NK-92 treated with Interleukin-12 subunit alpha and Interleukin-12 subunit beta, amount 100 ng/mL, for 24 hours (cell line): ENCODE measurements around the gene NAT9.

Experiments
- DNase-seq: peaks from one replicate; lab custom pipeline; 2025; lab: John Stamatoyannopoulos, UW

Gene NAT9

GRCh38 chr17:74805591-74805991, 29.4 kb upstream of the NAT9 start:
- DNase-seq = no peak

DNA sequence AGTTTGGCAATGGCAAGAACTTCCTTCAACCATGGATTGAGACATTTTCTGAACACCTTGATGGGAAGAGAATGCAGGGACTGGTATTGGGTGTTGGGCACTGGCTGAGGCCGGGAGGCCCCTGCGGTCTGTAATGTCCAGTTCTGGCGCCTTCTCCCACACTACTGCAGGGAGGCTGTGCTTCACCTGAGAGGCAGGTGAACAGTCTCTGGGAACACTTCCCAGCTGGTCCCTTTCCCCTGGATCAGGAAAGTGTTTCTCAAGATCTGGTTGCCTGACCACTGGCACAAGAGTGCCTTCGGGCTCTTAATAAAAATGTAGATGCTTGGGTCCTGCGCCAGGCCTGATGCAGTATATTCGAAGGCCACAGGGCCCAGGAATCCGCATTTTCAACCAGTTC, 28.5 kb upstream of the NAT9 start:
- DNase-seq = no peak

DNA sequence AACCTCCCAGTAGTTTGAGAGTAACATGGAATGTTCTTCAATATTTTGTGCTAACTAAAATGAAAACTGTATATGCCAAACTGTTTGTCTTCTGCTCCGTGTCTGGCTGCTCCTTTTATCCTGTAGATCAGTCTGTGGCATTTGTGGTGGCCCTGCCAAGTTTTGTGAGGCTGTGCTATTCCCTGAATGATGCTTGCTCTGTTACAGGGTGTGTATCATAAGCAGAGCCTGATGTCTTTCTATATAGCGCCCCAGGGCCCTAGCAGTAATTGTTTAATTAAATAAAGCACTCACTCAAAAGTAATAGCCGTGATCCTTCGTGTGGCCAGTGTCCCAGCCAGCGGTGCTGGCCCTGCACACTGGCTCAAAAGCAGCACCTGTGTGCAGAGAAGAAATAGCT, 27.8 kb upstream of the NAT9 start:
- no peak for DNase-seq

- DNase-seq = no peak
These were observed 27.3 kb upstream of the NAT9 start for GRCh38 chr17:74803388-74803930.

- no peak for DNase-seq
These were observed 25.8 kb upstream of the NAT9 start for GRCh38 chr17:74801896-74802295.

- no peak for DNase-seq
These were observed 24.4 kb upstream of the NAT9 start for GRCh38 chr17:74800531-74800930.

DNA sequence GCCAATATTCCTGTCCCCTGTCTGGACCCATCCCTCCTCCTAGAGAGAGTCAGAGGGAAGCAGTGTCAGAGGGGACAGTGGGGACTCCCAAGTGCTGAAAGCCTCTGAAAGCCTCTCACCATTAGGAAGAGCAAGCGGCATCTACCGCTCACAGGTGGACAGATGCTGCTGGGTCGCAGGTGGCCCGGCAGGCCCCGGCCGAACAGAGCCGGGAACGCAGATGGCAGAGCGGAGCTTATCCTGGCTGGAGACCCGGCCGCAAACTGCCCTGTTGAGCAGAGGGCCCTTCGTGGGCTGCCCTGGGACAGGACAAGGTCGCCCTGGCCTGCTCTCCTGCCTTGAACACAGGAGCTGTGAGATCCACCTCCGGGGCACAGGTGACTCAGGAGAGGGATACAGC, 23.0 kb upstream of the NAT9 start:
- no peak for DNase-seq

DNA sequence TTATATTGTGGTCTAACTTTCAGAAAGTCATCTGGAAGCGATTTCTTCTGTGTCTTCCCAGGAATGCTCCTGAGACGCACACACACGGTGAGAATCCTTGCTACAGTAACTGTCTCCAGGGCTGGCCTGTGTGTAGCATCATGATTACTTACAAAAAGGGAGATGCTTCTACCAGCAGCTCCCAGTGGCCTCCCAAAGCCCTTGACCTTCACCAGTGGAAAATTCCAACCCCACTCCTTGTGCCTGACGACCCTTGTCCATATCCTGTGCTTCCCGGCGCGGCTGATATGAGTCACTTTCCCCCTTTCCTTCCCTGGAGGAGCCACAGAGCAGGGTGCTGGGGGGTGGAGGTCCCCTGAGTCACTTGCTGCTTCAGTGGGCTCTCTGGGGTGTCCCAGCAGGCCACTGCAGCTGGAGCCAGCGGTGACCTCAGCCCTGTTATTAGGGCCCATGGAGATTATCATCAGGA, 22.1 kb upstream of the NAT9 start:
- DNase-seq = no peak

- no peak for DNase-seq
These were observed 21.7 kb upstream of the NAT9 start for GRCh38 chr17:74797824-74798223.

DNA sequence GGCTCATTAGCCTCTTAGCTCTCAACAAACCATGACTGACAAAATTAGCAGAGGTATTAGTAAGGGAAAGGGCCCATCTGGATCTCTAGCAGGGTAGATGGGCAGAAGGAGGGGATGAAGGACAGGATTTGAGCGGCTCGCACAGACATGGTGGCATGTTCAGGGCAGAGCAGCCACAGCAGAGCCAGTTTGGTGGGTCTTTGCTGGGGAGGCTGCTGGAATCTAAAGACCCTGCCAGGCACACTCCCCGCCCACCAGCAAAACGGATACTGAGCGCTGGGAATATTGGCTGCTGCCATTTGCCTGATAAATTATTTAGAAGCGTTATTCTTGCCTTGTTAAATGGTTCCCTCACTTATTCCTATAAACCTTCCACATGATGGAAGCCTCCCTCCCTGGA, 20.7 kb upstream of the NAT9 start:
- DNase-seq = no peak

DNA sequence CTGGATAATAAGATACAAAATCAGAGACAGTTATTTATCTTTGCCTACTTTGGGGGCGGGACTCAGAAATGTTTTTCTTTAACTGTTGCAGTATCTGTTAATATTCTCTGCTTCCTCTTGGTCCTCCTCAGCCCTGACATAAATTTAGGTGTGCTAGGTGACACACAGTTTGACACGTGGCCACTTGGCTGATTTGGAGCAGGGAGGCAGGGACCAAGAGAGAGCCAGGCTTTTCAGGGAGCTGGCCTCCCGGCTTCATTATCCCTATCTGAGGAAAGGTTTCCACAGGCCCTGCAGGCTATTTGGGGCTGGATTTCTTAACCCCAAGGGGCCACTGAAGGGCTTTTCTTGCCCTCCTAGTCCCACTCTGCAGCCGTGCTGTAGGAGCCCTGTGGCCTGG, 20.1 kb upstream of the NAT9 start:
- DNase-seq = no peak

DNA sequence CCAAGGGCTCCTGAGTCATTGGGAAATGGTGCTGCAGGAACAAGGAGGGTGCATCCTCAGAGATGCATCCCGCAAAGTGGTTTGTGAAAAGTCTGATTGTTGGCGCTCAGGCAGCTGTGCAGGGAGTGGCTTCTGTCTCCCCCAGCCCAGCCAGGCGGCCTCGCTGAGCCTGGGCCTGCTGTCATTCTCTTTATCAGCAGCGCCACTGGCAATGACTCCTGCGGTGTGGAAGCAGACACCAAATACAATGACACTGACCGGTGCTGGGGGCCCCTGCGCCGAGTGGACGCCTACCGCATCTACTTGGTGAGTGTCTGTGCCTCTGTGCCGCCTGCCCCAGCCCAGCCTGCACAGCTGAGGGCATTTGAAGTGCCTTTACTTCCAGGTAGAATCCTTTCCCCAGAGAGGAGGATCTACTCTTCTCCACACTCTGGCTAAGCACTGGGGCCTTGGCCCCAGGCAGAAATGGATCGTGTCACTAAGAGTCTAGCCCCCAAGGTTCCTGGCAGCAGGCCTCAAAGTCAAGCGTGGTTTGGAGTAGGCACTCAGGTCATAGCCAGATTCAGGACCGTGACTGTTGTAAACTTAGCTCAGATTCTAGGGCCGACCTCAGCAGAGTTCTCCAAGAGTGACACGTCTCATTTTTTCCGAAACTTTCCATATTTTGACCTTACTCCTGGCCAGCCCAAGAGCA, 19.3 kb upstream of the NAT9 start:
- no peak for DNase-seq

- DNase-seq = no peak
These were observed 16.5 kb upstream of the NAT9 start for GRCh38 chr17:74792586-74793105.

- DNase-seq = no peak
These were observed 14.3 kb upstream of the NAT9 start for GRCh38 chr17:74790161-74791058.

GRCh38 chr17:74786431-74787055, 10.4 kb upstream of the NAT9 start:
- DNase-seq = no peak

- no peak for DNase-seq
These were observed 9.8 kb upstream of the NAT9 start for GRCh38 chr17:74785981-74786360.

- DNase-seq = no peak
These were observed 9.2 kb upstream of the NAT9 start for GRCh38 chr17:74785096-74785980.

- DNase-seq = no peak
These were observed 8.1 kb upstream of the NAT9 start for GRCh38 chr17:74784125-74784810.

DNA sequence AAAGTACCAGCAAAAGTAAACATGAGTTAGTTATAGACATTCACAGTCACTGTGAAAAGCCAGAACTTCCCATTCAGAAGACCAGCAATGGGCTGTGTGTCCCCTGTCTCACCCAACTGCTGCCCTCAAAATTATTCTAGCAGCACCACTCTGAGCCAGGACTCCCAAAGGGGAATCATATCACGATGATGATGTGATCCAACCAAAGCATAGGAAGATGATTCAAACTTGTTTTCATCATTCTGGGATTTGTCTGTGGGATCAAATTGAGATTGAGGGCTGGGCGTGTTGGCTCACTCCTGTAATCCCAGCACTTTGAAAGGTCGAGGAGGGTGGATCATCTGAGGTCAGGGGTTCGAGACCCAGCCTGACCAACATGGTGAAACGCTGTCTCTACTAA, 6.4 kb upstream of the NAT9 start:
- DNase-seq = no peak

- no peak for DNase-seq
These were observed 4.5 kb upstream of the NAT9 start for GRCh38 chr17:74780443-74781238.
